Ovary (tissue), 1 donor: Measurements from ENCODE around the gene RAB9A.

Experiments
- EP300 ChIP-seq: sonication (generic); formaldehyde crosslinking; IDR thresholded peaks from one replicate; pipeline ENCODE4 v1.6.1; 2017; ENCODE audit warnings: antibody characterized with exemption
- POLR2A ChIP-seq: fragments of 450-650 bp; IDR thresholded peaks from one replicate; pipeline ENCODE4 v1.6.1; 2017; ENCODE audit warnings: antibody characterized with exemption, mild to moderate bottlenecking, moderate library complexity

- TF ChIP-seq POLR2A (no peak), EP300 (no peak)
Measured at GRCh38 chrX:13711141-13711540, 22.2 kb downstream of the RAB9A start.
